Heart right ventricle (tissue), 16 donors: ENCODE results near the gene HES3. TPM values are rescaled to one million over a fixed set of nuclear protein-coding genes. Genes with fewer than 3 reads are reported as not detected.

ENCODE experiments used
- ATAC-seq, 8 donors: fragments of 200-7000 bp; cut with Tn5 transposase; one replicate each; pipeline ENCODE4 v1.9.1; 2020; ENCODE audit warnings: mild to moderate bottlenecking in 8 of 8, moderate library complexity in 8 of 8, moderate number of reproducible peaks in 1 of 8
- DNase-seq, 2 donors: peaks; one replicate each; pipeline ENCODE4 v3.0.0-alpha.2; 2020
- H3K27ac ChIP-seq, 10 donors: fragments of 200-600 bp; sonication (generic) in 2 of 10; one replicate each; pipeline versions ENCODE4 v1.5.0 to v1.8.0; 2020 to 2022; ENCODE audit warnings: mild to moderate bottlenecking in 3 of 10
- H3K27me3 ChIP-seq, 7 donors: fragments of 200-600 bp; one replicate each; pipeline ENCODE4 v1.8.0; 2021 to 2022; ENCODE audit warnings: mild to moderate bottlenecking in 2 of 7
- H3K36me3 ChIP-seq, 9 donors: fragments of 200-600 bp; sonication (generic) in 1 of 9; one replicate each; pipeline versions ENCODE4 v1.5.0 to v1.8.0; 2020 to 2022; ENCODE audit warnings: mild to moderate bottlenecking in 2 of 9
- H3K4me1 ChIP-seq, 9 donors: fragments of 200-600 bp; sonication (generic) in 1 of 9; one replicate each; pipeline versions ENCODE4 v1.5.0 to v1.8.0; 2020 to 2022; ENCODE audit warnings: mild to moderate bottlenecking in 4 of 9
- H3K4me3 ChIP-seq, 10 donors: fragments of 200-600 bp; sonication (generic) in 2 of 10; one replicate each; pipeline versions ENCODE4 v1.5.0 to v1.8.0; 2020 to 2022; ENCODE audit warnings: mild to moderate bottlenecking in 7 of 10, moderate library complexity in 2 of 10
- H3K9me3 ChIP-seq, 11 donors: fragments of 200-600 bp in 10 of 11; sonication (generic) in 2 of 11; one replicate each; pipeline versions ENCODE4 v1.5.0 to v1.8.0; 2013 to 2022; ENCODE audit warnings: mild to moderate bottlenecking in 2 of 11, control low read depth in 1 of 11, moderate library complexity in 1 of 11
- CTCF ChIP-seq, 9 donors: fragments of 200-600 bp; sonication (generic) in 2 of 9; IDR thresholded peaks; one replicate each; pipeline versions ENCODE4 v1.5.0 to v1.8.0; 2021 to 2022; ENCODE audit warnings: antibody characterized with exemption in 9 of 9, mild to moderate bottlenecking in 5 of 9, moderate library complexity in 1 of 9
- WGBS, 2 donors: extraction: QIAGEN DNeasy Blood & Tissue Kit; methylation state at CpG; one replicate each; pipeline ENCODE4 v1.1.7; 2013; ENCODE audit warnings: inconsistent platforms in 1 of 2; 5-methylcytosine and 5-hydroxymethylcytosine counted together
- intact Hi-C, 10 donors: fragments of 100-400 bp; cut with DNase I; formaldehyde crosslinking; loops; one replicate each; pipeline versions ENCODE4 v1.11.1 to v1.14.2; 2022
- polyA plus RNA-seq, 2 donors: library from polyadenylated mRNA; stranded (reverse); fragments of 200-250 nt; gene quantifications; one replicate each; pipeline ENCODE4 v1.2.3, GENCODE V29; 2013
- total RNA-seq, 10 donors: library from RNA; stranded (reverse); fragmentation: NEBNext Ultra II Directional in 3 of 10; extraction: Animal tissue kit (Norgen Biotek cat#: 25700) in 3 of 10; gene quantifications; one replicate each; pipeline versions ENCODE4 v1.2.1 to v1.2.4, GENCODE V29; 2021 to 2023
- donor health status: Arrhythmogenic right ventricular cardiomyopathy.
- donor health status: ischemic (EF 13 %, LVEDD 7.1; RV severe dilation, severe dysfunction).
- donor health status: healthy with polysubstance abuse.
- donor health status: DM: no; HTN: yes; CAD: no.
- donor health status: DM: no; HTN: no; CAD: no.
- donor health status: ischemic (EF 25% LVEDD 6.9; RV normal size, moderate dysfunction).
- donor health status: ischemic (EF 25% LVEDD 5.7; RV mildly dilated, moderate dysfunction).
- donor health status: healthy.
- donor health status: DM: yes; HTN: yes; CAD: no.
- donor health status: Ischemic cardiomyopathy.
- donor health status: ischemic (EF 35%, LVEDD 5.7; RV mildly dilated, moderate dysfunction).
- donor health status: nonischemic (EF 11% LVEDD 7.7; RV severe dilation, severe dysfunction).
- donor health status: DM: yes; HTN: yes; CAD: no.
- donor health status: PGD.
- donor health status: ischemic (EF 29% LVEDD 5.4; RV normal size, mild dysfunction).
- donor health status: nonischemic (EF 23%, LVEDD 6.1; RV moderate dilation, normal function).

HES3 gene
- total and polyA plus RNA-seq, 12 donors, result not detected

- ATAC-seq, result peak; percentile 76 to 93 (median 86)
- peak overlapping the region in 8 of 10 donors; percentile 8 to 47 (median 38) for H3K4me3 ChIP-seq
Measured at GRCh38 chr1:6275826-6276782, 32.1 kb downstream of the HES3 start.

GRCh38 chr1:6276811-6277555 is 33.0 kb downstream of the HES3 start:
- Histone ChIP-seq H3K36me3 (no peaks in the 10 kb centered on the region), H3K9me3 (no peaks in the 10 kb centered on the region), H3K4me3 (peak overlapping the region in 3 of 10 donors; percentile 43 to 47 (median 44)), H3K27ac (peak overlapping the region in 7 of 10 donors; percentile 74 to 86 (median 81)), H3K27me3 (no peaks in the 10 kb centered on the region), H3K4me1 (peaks cover 4 to 22% (median 14%) of the 10 kb centered on the region in 9 donors)
- ATAC-seq, result peak in 3 of 8 donors; percentile 1 to 9 (median 7)
- DNase-seq, result no peak
- intact Hi-C loops, result no loop called here
- WGBS, 2 donors, result 85 to 88% methylated on average over 20 of the region's 20 CpGs
- no peak for TF ChIP-seq CTCF (IDR thresholded peaks at IDR 0.05)

More at GRCh38 chr1:6275826-6276782, 32.1 kb downstream of the HES3 start:
- H3K27me3 ChIP-seq, result no peaks in the 10 kb centered on the region
- no peak for TF ChIP-seq CTCF (IDR thresholded peaks at IDR 0.05)
- 29 to 35% methylated on average over 35 of the region's 35 CpGs for whole genome bisulfite sequencing, 2 donors
- peaks cover 4 to 31% (median 14%) of the 10 kb centered on the region in 9 donors for H3K4me1 ChIP-seq
- H3K36me3 ChIP-seq, result no peaks in the 10 kb centered on the region
- intact Hi-C loops, result no loop called here
- DNase-seq, result peak; percentile 67 to 81
- peak overlapping the region; percentile 42 to 86 (median 81) for H3K27ac ChIP-seq
- H3K9me3 ChIP-seq, result no peaks in the 10 kb centered on the region

- intact Hi-C loops, result no loop called here
- no peaks in the 10 kb centered on the region for H3K9me3 ChIP-seq
- no peak for TF ChIP-seq CTCF (IDR thresholded peaks at IDR 0.05)
- 73 to 82% methylated on average over 9 of the region's 9 CpGs for WGBS, 2 donors
- no peaks in the 10 kb centered on the region for H3K27me3 ChIP-seq
- DNase-seq (no peak), ATAC-seq (no peak)
- H3K27ac ChIP-seq, result no peak overlapping the region
- H3K4me1 ChIP-seq, result peaks cover 4 to 16% (median 14%) of the 10 kb centered on the region in 9 donors
- no peak overlapping the region for H3K4me3 ChIP-seq
- no peaks in the 10 kb centered on the region for H3K36me3 ChIP-seq
Measured at GRCh38 chr1:6278263-6278662, 34.3 kb downstream of the HES3 start.

GRCh38 chr1:6279066-6279465 is 35.1 kb downstream of the HES3 start:
- ATAC-seq (no peak), DNase-seq (no peak)
- 93 to 96% methylated on average over 10 of the region's 10 CpGs for WGBS, 2 donors
- no peak overlapping the region for H3K4me3 ChIP-seq
- intact Hi-C loops, result no loop called here
- no peaks in the 10 kb centered on the region for H3K9me3 ChIP-seq
- TF ChIP-seq CTCF (IDR thresholded peaks at IDR 0.05), result no peak
- H3K27ac ChIP-seq, result no peak overlapping the region
- H3K27me3 ChIP-seq, result no peaks in the 10 kb centered on the region
- H3K36me3 ChIP-seq, result no peaks in the 10 kb centered on the region
- peaks cover 4 to 16% (median 14%) of the 10 kb centered on the region in 9 donors for H3K4me1 ChIP-seq
